ENCODE data around the gene TNXB. TPM values are rescaled to one million over a fixed set of nuclear protein-coding genes. Genes with fewer than 3 reads are reported as not detected.
A peak's percentile ranks its signal among the peaks of the same experiment; 100 is the strongest.

The TNXB gene
- total and polyA plus RNA-seq, 12 donors, result 36.2 to 123 (median 61.4) TPM

DNA sequence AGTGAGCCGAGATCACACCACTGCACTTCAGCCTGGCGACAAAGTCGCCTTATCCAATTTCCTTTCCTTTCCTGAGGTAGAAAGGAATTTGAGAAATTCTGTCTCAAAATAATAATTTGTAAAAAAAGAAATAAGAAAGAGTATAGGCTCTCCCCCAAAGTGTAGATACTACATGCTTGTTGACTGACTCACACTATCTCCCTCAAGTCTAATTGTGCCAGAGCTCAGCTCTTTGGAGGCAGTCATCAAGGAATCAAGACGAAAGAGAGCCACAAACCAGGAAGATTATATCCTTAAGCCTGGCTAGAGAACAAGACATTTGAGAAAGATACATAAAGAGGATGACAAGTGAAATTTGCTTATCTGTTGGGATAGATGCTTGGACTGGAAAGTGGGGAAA lies 24.6 kb upstream of the TNXB start:
- TF ChIP-seq, protein P1, sequence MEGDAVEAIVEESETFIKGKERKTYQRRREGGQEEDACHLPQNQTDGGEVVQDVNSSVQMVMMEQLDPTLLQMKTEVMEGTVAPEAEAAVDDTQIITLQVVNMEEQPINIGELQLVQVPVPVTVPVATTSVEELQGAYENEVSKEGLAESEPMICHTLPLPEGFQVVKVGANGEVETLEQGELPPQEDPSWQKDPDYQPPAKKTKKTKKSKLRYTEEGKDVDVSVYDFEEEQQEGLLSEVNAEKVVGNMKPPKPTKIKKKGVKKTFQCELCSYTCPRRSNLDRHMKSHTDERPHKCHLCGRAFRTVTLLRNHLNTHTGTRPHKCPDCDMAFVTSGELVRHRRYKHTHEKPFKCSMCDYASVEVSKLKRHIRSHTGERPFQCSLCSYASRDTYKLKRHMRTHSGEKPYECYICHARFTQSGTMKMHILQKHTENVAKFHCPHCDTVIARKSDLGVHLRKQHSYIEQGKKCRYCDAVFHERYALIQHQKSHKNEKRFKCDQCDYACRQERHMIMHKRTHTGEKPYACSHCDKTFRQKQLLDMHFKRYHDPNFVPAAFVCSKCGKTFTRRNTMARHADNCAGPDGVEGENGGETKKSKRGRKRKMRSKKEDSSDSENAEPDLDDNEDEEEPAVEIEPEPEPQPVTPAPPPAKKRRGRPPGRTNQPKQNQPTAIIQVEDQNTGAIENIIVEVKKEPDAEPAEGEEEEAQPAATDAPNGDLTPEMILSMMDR (IDR thresholded peaks at IDR 0.05), result no peak
- intact Hi-C loops (cut with DNase I), result loop anchor here in 1 of 10 donors (2.0 kb wide), 1 partner anchor 1067 kb away; the partner anchor contains the start of genes RXRB and SLC39A7
- DNase-seq (no peak), ATAC-seq (no peak)
- Histone ChIP-seq H3K9me3 (no peaks in the 10 kb centered on the region), H3K27ac (no peak overlapping the region), H3K36me3 (no peaks in the 10 kb centered on the region), H3K4me3 (no peak overlapping the region), H3K27me3 (peaks cover 0 to 7% (median 0%) of the 10 kb centered on the region in 7 donors), H3K4me1 (peaks cover 9 to 15% (median 14%) of the 10 kb centered on the region in 9 donors)
- 67 to 76% methylated on average over 4 of the region's 4 CpGs for WGBS, 2 donors

DNA sequence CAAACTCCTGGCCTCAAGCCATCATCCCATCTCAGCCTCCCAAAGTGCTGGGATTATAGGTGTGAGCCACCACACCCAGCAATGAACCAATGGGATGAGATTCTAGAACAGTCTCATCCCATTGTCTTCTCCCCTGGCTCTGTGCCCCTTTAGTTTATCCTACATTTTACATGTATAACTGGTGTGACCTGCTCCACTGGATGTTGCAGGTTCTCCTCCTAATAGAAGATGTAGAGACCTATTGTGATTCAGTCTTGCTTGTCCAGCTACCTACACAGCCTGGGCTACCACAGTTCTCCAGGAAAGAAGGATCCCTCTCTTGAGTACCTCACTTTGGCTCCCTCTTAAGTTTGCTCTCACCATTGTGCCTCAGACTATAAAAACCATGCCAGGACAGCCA lies 23.0 kb upstream of the TNXB start:
- Histone ChIP-seq H3K9me3 (no peaks in the 10 kb centered on the region), H3K27ac (no peak overlapping the region), H3K4me1 (peaks cover 13 to 28% (median 23%) of the 10 kb centered on the region in 9 donors), H3K36me3 (peaks cover 0 to 2% (median 0%) of the 10 kb centered on the region in 9 donors), H3K27me3 (peaks cover 0 to 7% (median 0%) of the 10 kb centered on the region in 7 donors), H3K4me3 (no peak overlapping the region)
- intact Hi-C loops (cut with DNase I), result loop anchor here in 1 of 10 donors (2.0 kb wide), 1 partner anchor 1069 kb away; the partner anchor contains the start of genes RXRB and SLC39A7
- ATAC-seq (no peak), DNase-seq (no peak)
- TF ChIP-seq, protein P1 (IDR thresholded peaks at IDR 0.05), result no peak

DNA sequence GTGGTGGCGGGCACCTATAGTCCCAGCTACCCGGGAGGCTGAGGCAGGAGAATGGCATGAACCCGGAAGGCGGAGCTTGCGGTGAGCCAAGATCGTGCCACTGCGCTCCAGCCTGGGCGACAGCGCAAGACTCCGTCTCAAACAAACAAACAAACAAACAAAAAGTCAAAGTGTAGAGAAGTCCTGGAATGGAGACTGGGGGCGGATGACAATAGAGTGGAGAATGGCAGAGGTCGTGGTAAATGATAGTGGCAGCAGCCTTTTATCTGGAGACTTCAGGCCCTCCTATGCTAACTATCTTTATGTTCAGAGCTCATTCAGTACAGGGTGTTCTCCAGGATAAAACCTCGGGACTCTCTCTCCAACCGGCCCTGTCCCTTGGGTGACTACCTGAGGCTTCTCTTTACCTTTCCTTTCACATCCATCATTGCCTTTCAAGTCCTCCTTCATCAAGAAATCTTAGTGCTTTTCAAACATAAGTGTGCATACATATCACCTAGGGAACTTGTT lies 22.4 kb upstream of the TNXB start:
- WGBS, 2 donors, result 86 to 90% methylated on average over 14 of the region's 14 CpGs
- Histone ChIP-seq H3K27ac (no peak overlapping the region), H3K27me3 (peaks cover 0 to 7% (median 0%) of the 10 kb centered on the region in 7 donors), H3K36me3 (peaks cover 0 to 8% (median 0%) of the 10 kb centered on the region in 9 donors), H3K9me3 (no peaks in the 10 kb centered on the region), H3K4me1 (peaks cover 16 to 34% (median 30%) of the 10 kb centered on the region in 9 donors), H3K4me3 (no peak overlapping the region)
- TF ChIP-seq, protein P1 (IDR thresholded peaks at IDR 0.05), result no peak
- intact Hi-C loops (cut with DNase I), result no loop called here
- no peak for ATAC-seq
- DNase-seq, result no peak

DNA sequence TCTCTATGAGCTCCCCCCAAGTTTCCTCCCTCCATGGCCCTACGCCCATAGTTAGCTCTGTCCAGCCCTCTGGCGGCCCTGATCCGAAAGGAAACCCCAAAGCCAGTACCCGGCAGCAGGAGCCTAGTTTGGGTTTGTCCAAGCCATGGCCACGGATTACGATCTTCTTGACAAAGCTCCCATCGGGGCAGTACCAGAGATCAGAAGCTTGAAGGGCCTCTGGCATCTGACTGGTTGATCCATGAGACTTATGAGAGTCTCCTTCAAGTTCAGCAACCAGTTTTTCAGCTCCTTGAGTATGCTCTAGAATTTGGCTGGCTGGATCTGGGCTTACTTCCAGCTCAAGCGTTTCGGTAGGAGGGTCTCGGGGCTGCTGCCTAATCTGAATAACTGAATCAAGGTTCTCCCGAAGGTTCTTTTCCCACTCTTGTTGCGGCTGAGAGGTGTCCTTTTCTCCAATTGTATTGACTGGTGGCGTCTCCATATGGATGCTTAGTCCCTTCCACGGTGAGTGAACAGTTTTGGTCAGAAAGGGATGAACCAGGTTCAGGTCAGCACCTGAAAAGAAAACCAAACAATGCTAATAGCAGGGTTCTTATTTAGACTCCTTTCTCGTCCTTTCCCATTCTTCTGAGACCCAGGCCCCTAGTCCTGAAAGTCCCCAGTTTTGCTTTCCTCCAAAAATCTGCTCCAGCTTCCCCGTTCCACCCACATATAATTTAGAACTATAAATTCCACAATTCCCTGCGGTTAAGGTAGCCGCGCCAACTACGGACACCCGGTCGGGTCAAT lies 20.4 kb upstream of the TNXB start:
- peak overlapping the region; percentile 36 to 95 (median 66) for H3K4me3 ChIP-seq
- DNase-seq (no peak), ATAC-seq (peak; percentile 44 to 69 (median 58))
- H3K36me3 ChIP-seq, result peaks cover 0 to 28% (median 17%) of the 10 kb centered on the region in 9 donors
- TF ChIP-seq, protein P1 (IDR thresholded peaks at IDR 0.05), result no peak
- no peaks in the 10 kb centered on the region for H3K9me3 ChIP-seq
- peak overlapping the region; percentile 67 to 94 (median 88) for H3K27ac ChIP-seq
- H3K27me3 ChIP-seq, result peaks cover 0 to 7% (median 0%) of the 10 kb centered on the region in 7 donors
- peaks cover 16 to 39% (median 34%) of the 10 kb centered on the region in 9 donors for H3K4me1 ChIP-seq
- 34 to 36% methylated on average over 22 of the region's 22 CpGs for WGBS, 2 donors
- intact Hi-C loops (cut with DNase I), result loop anchor here in 7 of 10 donors (1.0 to 10.0 kb wide), 6 partner anchors 22 to 66 kb away; partner anchors contain the start of genes AGPAT1 (in 4 of the 7), RNF5 (in 3 of the 7), GPSM3 (in 2 of the 7) and PBX2 (in 2 of the 7)
